ENCODE results near the gene INPP5A.

Gene INPP5A

DNA sequence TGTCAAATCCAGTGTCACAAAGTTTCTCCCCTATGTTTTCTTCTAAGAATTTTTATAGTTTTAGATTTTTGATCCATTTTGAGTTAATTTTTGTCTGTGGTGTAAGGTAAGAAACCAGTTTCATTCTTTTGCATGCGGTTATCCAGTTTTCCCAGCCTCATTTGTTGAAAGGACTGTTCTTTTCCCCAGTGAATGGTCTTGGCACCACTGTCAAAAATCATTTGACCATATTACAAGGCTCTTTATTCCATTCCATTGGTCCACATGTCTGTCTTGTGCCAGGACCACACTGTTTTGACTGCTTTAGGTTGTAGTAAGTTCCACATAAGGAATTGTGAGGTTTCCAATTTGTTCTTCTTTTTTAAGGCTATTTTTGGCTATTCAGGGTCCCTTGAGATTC lies 64.0 kb downstream of the INPP5A start:
- no peak for DNase-seq

DNA sequence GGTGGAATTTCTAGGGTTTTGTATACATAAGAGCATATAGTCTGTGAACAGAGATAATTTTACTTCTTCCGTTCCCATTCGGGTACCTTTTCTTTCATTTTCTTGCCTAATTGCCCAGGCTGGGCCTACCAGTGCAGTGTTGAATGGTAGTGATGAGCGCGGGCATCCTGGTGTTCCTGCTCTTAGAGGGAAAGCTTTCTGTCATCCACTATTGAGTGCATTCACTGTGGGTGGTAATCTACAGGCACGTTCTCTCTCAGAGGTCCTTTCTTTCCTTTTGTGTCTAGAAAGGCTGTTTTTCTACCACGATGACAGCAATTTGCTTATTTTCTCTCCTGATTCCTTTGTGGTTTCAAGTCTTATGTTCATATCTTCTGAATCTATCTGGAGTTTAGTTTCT lies 65.0 kb downstream of the INPP5A start:
- DNase-seq, result no peak

DNA sequence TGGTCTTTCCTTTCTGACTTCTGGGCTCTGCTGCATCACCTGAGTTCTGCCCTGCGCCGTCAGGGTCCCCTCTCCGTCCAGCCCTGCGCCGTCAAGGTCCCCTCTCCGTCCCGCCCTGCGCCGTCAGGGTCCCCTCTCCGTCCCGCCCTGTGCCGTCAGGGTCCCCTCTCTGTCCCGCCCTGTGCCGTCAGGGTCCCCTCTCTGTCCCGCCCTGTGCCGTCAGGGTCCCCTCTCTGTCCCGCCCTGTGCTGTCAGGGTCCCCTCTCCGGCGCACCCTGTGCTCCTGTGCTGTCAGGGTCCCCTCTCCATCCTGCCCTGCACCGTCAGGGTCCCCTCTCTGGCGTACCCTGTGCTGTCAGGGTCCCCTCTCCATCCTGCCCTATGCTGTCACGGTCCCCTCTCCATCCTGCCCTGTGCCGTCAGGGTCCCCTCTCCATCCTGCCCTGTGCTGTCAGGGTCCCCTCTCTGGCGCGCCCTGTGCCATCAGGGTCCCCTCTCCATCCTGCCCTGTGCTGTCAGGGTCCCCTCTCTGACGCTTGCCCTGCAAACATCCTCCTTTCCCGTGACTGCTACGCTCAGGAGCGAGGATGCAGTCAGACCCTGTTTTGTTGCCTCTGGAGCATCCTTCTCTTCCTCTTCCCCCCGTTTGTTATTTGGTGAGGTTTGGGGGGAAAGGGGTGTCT lies 66.4 kb downstream of the INPP5A start:
- DNase-seq, result no peak

- no peak for DNase-seq
These were observed 67.1 kb downstream of the INPP5A start for GRCh38 chr10:132604686-132605085.

- DNase-seq, result no peak
These were observed 67.8 kb downstream of the INPP5A start for GRCh38 chr10:132605390-132605789.

GRCh38 chr10:132606031-132606491 lies 68.5 kb downstream of the INPP5A start:
- no peak for DNase-seq

DNA sequence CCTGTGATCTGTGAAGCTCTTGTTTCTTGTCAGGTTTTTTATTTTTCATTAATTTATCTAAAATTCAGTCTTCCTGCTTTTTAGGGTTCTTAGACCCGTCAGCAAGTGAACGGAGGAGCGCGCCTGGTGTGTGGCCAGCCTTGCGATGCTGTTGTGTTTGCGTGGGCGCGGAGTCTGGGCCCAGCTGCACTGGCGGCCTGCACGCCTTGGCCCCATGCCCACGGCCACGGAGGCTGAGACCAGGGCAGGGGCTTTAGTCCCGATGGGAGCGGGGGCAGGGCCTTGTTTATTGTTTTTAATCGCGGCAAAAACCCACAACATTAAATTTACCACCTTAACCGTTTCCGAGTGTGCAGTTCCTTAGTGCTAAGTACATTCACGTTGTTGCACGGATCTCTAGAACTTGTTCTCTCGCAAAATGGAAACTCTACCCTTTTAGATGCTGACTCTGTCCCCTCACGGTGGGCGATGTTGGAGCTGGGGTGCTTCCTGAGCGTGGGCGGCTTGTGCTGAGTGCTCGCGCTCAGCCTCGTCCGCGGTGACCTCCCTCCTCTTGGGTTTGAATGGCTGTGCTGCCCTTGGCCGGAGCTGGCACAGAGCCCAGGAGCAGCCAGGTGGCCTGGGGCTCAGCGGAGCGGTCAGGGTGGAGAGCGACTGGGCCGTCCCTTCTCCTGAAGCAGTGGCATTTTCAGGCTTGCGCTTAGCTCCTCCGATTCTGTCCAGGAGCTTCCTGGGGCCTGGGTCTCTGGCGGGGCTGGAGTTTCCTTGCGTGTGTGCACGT lies 69.1 kb downstream of the INPP5A start:
- peak; percentile 47 to 51 for DNase-seq

DNA sequence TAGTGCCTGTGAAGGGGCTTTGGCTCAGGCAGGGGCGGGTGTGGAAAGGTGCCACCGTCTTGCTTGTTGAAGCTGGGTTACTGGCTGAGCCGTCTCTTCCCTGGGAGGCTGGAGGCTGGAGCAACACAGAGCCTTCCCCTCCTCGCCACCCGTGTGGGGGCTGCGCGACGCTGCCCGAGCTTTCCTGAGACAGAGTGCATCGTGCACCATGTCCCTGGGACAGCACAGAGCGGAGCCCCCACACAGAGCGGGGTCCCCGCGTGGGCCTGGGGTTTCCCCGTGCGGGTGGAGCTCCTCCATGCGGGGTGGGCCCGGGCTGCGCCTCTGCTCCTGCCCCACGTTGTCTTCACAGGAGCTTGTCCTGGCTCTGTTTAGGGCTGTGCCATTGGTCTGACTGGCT lies 69.9 kb downstream of the INPP5A start:
- no peak for DNase-seq

DNA sequence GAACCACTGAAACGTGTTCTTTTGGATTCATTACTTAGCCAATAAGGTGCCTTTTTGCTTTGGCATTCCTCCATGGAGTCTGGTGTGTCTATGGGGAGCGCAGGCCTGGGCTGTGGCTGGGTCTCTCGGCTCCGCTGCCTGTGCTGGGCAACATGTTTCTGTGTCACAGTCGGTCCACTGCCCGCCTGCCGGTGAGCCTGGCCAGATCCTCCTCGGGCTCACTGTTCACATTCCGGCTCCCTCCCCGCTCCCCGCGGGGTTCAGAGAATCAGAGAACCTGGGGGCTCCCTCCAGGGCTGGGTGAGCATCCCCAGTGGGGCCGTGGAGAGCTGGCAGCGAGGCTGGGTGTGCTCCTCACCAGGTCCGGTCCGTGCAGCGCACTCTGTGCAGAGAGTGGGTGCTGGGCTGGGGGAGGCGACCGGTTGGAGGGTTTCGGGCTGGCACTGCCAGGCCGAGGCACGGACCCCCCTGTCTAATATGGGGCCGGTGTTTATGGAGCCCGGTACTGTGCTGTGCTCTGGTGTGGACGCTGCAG lies 70.4 kb downstream of the INPP5A start:
- no peak for DNase-seq

- no peak for DNase-seq
These were observed 71.1 kb downstream of the INPP5A start for GRCh38 chr10:132608511-132609195.

GRCh38 chr10:132609211-132609610 lies 71.6 kb downstream of the INPP5A start:
- DNase-seq, result no peak

GRCh38 chr10:132610071-132610701 lies 72.6 kb downstream of the INPP5A start:
- no peak for DNase-seq

DNA sequence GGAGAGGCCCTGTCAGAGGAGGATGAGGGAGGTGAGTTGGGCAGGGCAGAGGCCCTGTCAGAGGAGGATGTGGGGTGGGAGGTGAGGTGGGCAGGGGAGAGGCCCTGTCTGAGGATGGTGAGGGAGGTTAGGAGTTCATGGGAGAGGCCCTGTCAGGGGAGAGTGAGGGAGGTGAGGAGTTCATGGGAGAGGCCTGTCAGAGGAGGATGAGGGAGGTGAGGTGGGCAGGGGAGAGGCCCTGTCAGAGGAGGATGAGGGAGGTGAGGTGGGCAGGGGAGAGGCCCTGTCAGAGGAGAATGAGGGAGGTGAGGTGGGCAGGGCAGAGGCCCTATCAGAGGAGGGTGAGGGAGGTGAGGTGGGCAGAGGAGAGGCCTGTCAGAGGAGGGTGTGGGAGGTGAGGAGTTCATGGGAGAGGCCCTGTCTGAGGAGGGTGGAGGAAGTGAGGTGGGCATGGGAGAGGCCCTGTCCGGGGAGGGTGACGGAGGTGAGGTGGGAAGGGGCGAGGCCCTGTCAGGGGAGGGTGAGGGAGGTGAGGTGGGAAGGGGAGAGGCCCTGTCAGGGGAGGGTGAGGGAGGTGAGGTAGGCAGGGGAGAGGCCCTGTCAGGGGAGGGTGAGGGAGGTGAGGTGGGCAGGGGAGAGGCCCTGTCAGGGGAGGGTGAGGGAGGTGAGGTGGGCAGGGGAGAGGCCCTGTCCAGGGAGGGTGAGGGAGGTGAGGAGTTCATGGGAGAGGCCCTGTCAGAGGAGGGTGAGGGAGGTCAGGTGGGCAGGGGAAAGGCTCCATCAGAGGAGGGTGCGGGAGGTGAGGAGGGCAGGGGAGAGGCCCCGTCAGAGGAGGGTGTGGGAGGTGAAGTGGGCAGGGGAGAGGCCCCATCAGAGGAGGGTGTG lies 73.7 kb downstream of the INPP5A start:
- no peak for DNase-seq

DNA sequence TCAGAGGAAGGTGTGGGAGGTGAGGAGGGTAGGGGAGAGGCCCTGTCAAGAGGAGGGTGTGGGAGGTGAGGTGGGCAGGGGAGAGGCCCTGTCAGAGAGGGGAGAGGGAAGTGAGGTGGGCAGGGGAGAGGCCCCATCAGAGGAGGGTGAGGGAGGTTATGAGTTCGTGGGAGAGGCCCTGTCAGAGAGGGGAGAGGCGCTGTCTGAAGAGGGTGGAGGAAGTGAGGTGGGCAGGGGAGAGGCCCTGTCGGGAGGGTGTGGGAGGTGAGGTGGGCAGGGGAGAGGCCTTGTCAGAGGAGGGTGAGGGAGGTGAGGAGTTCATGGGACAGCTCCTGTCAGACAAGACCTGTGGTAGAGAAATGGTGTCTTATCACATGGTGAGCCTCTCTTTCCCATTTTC lies 74.4 kb downstream of the INPP5A start:
- no peak for DNase-seq

DNA sequence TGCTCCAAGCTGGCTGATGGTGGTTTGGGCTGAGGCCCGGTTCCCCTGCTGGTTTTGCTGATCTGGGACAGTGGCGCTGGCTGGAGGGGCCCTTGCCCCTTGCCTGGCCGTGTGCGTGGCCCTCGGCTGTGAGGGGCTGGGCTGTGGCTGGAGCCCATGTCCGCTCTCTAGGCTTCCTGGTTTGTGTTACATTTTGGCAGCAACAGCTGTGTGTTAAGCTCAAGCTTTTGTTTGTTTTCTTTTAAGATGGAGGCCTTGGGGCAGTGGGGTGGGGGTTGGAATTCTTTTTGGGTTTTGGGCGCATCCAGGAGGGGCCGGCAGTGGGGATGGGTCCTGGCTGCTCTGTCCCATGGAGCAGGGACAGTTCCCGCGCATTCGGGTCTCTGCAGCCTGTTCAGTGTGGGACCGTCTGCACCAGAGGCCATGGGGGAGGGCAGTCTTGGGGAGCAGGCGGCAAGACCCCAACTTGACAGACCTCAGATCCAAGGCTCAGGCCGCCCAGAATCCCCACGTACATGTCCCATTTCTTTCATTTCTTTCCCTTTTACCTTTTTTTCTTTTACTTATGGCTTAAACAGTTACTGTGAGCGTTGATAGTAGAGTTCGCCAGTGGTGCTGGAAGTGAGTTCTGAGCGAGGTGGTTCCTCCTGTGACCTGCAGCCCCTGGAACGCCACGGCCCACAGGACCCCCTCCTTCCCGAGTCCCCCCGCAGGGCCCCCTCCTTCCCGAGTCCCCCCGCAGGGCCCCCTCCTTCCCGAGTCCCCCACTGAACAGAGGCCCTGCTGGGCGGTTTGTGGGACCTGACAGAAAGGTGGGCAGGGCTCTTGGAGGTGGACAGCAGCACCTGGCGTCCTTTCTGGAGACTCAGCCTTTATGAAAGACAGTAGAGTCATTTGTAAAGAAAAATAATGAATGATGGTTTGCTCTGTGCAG lies 75.3 kb downstream of the INPP5A start:
- no peak for DNase-seq

- DNase-seq, result no peak
These were observed 76.2 kb downstream of the INPP5A start for GRCh38 chr10:132613566-132614348.

DNA sequence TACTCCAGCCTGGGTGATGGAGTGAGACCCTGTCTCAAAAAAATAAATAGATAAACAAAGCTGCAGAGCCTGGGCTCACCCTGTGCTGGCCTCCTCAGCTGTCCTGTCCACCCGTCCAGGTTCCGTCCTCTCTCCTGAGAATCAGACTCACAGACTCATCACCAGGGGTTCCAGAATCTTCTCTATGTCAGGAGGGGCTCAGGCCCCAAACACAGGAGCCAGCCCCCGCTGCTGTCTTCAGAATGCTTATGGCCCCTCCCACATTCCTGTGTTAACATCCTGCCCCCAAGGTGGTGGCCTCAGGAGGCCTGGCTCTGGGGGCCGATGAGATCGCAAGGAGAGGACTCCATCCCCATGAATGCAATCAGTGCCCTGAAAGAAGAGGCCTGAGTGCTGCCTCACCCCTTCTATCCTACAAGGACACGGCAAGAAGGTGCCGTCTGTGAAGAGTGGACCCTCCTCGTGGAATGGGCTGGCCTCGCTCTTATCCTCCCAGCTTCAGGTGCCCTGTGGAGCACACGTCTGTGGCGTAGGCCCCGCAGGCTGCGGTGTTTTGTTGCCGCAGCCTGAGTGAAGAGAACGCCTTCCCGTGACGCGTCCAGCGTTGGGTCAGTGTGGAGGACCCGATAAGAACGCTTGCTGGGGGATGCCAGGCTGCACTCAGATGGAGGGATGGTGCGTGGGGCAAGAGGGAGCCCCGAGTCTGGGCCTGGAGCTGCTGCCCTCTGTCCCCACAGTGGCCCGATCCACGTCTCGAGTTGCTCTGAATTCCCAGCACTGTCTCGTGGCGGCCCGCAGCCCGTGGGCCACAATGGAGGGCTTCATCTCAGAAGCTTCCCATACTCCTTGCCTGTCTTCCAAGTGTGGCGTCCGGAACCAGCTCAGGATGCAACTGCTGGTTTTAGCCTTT lies 77.1 kb downstream of the INPP5A start:
- DNase-seq, result no peak

- DNase-seq, result no peak
These were observed 78.0 kb downstream of the INPP5A start for GRCh38 chr10:132615341-132616169.

Measured in hippocampal formation (tissue), 2 donors.